GM10266 (cell line): ENCODE data around the gene RAB3IL1.

ENCODE experiments used
- DNase-seq: peaks from one replicate; pipeline ENCODE4 v3.0.0; 2012; ENCODE audit errors: extremely low spot score
- TF ChIP-seq, protein P1 (sequence below): IDR thresholded peaks from 2 replicates; pipeline ENCODE4 v1.5.1; 2012; ENCODE audit warnings: mild to moderate bottlenecking, low read depth; ENCODE audit not compliant: control insufficient read depth, insufficient read depth; ENCODE audit errors: missing control alignments

RAB3IL1 gene

DNA sequence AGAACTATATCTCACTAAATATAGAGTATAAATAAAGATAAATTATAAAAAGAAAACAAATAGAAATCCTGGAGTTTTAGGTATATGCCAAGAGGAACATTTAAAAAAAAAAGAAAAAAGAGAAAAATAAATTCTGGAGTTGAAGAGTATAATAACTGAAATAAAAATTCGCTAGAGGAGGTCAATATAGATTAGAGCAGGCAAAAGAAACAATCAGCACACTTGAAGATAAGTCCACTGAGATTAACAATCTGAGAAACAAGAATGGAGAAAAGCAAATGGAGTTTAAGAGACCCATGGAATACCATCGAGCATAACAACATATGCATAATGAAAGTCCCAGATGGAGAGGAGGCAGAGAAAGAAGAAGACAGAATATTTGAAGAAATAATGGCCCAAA, 18.5 kb upstream of the RAB3IL1 start:
- TF ChIP-seq, protein P1, sequence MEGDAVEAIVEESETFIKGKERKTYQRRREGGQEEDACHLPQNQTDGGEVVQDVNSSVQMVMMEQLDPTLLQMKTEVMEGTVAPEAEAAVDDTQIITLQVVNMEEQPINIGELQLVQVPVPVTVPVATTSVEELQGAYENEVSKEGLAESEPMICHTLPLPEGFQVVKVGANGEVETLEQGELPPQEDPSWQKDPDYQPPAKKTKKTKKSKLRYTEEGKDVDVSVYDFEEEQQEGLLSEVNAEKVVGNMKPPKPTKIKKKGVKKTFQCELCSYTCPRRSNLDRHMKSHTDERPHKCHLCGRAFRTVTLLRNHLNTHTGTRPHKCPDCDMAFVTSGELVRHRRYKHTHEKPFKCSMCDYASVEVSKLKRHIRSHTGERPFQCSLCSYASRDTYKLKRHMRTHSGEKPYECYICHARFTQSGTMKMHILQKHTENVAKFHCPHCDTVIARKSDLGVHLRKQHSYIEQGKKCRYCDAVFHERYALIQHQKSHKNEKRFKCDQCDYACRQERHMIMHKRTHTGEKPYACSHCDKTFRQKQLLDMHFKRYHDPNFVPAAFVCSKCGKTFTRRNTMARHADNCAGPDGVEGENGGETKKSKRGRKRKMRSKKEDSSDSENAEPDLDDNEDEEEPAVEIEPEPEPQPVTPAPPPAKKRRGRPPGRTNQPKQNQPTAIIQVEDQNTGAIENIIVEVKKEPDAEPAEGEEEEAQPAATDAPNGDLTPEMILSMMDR = no peak

DNA sequence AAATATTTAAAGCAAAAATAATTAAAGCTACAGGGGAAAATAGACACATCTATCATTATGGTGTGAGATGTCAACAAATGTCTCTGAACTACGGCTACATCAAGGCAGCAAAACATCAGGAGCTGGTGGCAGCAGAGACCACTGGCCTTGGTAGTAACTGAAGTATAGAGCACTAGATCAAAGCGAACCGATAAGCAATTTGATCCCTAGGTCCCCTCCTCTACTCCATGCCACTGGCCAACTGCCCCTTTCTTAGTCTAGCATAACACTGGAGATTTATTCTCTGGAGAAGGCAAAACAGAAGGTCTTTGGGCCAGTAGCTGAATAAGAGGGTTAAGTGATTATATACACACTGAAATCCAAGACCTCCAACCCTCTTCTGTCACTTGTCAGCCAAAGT, 13.6 kb upstream of the RAB3IL1 start:
- DNase-seq = no peak
- TF ChIP-seq, protein P1 = no peak

More for the DNA sequence above, 18.5 kb upstream of the RAB3IL1 start:
- no peak for DNase-seq

DNA sequence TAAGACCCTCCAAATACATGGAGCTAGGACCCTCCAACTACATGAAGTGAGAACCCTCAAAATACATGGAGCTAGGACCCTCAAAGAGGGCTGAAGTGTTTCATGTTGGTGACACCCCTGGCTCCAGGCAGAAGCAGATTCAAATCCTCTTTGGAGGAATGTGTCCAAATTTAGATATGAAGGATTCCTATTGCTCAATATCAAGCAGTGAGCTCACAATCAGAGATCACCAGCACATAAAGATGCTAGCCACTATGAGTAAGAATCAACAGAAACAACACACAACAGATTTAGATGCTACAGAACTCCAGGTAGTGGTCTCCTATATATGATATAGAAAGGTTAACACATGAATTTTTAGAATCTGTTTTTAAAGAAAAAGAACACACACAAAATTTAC, 11.2 kb upstream of the RAB3IL1 start:
- DNase-seq = no peak
- TF ChIP-seq, protein P1 = no peak

DNA sequence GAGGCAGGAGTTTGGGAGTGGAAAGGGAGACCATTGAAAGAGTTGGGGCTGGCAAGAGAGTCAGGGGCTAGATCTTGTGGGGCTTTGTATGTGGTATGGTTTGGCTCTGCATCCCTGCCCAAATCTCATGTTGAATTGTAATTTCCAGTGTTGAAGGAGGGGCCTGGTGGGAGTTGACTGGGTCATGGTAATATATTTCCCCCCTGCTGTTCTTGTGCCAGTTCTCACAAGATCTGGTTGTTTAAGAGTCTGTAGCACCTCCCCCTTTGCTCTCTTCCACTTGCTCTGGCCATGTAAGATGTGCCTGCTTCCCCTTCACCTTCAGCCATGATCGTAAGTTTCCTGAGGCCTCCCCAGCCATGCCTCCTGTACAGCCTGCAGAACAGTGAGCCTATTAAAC, 10.1 kb upstream of the RAB3IL1 start:
- DNase-seq = no peak

DNA sequence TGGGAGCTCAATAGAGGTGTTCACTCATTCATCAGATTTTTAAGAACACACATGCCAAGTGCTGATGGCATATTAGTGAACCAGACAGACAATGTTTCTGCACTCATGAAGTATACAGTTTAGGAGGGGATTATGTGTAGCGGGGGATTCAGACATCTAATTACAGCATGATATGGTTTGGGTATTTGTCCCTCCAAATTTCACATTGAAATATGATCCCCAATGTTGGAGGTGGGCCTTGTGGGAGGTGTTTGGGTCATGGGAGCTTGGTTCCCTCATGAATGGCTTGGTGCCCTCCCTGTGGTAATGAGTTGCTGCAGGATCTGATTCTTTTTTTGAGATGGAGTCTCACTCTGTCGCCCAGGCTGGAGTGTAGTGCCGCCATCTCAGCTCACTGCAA, 8.9 kb upstream of the RAB3IL1 start:
- DNase-seq = no peak
- TF ChIP-seq, protein P1 = no peak

More for the DNA sequence above, 10.1 kb upstream of the RAB3IL1 start:
- TF ChIP-seq, protein P1 = no peak

DNA sequence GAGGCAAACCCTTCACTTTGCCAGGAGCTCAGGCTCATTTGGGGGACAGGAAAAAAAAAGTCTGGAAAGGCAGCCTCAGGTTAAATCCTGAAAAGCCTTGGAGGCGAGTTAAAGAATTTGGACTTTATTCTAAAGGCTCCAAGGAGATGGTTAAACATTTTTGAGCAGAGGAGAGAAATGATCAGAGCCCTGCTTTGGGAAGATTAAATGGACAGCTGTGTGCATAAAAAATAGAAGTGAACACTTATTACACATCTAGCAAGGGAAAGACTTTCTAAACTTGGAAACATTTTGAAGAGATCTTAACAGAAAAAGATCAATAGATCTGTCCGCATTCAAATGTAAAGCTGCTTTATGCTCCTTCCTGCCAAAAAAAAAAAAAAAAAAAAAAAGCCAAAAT, 8.4 kb upstream of the RAB3IL1 start:
- no peak for DNase-seq
- TF ChIP-seq, protein P1 = no peak

DNA sequence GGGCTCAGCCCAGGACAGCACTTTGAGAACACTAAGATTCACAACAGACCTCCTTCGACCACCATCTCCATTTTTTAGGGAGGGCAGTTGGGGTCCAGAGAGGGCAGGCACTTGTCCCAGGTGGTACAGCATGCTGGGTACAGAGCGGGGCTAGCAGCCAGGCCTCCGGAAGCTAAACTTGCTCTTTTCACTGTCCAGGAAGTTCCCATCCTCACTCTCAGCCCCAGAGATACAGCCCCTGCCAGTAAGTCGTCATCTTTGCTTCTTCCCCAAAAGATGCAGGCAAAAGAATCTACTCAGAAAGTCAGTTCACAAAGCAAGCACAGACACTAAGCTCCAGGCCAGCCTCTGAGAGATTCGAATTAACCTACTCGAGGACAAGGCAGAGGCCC, 6.7 kb upstream of the RAB3IL1 start:
- DNase-seq = no peak
- TF ChIP-seq, protein P1 = no peak
